Measurements from ENCODE around the gene MCRIP1.
"Not testable (repeated sequence)": the region's sequence is repeated elsewhere in the genome, so short reads cannot be mapped to it uniquely, and the experiment has no call there.

The MCRIP1 gene

DNA sequence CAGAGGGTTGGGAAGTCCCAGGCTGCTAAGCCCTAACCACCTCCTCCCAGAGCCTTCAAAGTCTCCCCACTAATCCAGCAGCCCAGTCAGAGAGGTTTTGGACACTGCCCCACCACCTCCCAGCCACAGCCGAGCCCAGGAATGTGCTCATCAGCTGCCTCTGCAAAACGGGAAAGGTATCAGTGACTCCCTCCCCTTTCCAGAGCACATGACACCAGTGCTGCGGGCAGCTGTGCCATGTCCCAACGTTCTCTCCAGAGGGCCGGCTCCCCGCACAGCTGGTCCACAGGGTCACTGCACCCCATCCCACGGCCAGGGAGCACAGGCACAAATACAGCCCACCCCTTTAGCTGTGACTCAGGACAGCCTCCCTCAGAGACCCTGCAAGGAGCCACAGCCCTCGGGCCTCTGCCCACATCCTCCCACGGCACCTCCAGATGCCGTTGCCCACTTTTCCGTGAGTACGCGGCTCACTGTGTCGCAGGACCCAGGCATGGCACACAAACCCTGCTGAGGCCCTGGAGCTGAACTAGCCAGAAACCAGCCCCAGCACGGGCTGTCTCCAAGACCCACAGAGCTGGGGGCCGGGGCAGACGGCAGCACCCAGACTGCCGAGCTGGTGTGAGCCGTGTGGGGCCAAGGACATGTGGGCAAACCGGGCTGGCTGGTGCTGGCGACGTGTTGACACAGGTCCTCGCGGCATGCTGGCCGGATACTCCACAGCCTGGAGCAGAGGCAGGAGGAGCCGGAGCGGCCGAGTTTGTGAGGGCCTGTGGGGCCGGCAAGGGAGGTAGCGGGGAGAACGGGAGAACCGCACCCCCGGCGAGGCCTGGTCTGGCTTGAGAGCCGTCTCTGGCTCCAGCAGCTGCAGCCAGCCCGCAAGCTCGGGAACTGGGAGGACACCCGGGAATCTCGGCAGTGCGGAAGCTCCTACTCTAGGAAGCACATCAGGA, 8.0 kb upstream of the MCRIP1 start:
- no peak for DNase-seq

DNA sequence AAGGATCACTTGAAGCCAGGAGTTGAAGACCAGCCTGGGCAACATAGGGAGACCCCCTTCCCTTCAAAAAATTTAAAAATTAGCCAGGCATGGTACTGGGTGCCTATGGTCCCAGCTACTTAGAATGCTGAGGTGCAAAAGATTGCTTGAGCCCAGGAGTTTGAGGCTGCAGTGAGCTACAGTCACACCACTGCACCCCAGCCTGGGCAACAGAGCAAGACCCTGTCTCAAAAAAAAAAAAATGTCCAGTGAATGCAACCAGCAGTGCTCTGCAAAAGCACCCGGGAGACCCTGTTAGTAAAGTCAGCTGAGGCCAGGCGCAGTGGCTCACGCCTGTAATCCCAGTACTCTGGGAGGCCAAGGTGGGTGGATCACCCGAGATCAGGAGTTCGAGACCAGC, 7.0 kb upstream of the MCRIP1 start:
- not testable (repeated sequence) for DNase-seq

DNA sequence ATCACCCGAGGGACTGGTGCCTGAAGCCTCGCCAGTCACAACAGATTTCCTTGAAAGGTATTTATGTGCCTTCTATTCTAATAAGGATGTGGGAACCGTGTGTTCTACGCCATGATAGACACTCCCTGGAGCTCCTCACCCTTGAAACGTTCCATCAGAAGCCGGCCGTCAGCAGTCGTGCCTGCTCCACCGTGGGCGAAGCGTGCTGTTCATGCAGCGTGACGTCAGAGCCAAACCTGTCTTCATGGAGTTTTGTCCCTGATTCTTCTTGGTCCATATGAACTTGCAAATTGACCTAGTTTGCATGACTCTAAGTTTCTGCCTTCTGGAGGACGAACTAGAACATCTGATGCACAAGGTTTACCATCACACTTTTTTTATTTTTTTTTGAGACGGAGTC, 6.2 kb upstream of the MCRIP1 start:
- DNase-seq, result no peak

DNA sequence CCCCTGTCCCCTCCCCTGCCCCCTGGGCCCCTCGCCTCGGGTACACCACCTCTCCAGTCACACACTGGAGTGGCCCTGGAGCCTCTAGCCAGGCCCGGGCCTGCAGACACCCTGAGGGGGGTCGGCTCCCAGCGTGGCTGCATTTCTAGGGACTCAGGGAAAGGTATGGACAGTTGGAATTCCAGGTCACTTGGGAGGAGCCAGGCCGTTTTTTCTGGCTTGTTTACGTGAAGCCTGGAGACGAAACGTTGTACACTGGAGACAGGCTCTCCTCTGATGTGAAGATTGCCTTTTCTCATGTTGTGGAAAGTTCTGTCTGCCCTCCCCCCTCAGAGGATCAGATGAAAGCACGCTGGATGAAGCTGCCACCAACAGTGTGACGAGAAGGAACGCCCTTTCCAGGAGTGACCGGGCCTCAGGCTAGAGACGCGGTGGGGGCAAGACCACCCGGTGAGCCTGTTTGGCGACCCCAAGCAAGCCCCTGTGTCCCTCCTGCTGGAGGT, 5.7 kb upstream of the MCRIP1 start:
- DNase-seq, result no peak

DNA sequence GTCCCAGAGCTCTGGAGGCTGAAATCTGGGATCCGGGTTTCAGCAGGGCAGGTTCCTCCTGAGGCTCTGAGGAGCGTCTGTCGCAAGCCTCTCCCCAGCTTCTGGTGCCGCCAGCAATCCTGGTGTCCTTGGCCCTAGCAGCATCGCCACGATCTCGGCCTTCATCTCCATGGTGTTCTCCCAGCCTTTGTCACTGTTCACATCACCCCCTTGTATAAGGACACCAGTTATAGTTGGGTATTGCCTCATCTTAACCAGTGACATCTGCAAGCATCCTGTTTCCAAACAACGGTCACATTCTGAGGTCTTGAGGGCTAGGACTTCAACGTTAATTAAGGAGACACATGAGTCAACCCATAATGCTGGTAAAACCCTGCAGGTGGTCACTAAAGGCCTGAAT, 4.5 kb upstream of the MCRIP1 start:
- no peak for DNase-seq

DNA sequence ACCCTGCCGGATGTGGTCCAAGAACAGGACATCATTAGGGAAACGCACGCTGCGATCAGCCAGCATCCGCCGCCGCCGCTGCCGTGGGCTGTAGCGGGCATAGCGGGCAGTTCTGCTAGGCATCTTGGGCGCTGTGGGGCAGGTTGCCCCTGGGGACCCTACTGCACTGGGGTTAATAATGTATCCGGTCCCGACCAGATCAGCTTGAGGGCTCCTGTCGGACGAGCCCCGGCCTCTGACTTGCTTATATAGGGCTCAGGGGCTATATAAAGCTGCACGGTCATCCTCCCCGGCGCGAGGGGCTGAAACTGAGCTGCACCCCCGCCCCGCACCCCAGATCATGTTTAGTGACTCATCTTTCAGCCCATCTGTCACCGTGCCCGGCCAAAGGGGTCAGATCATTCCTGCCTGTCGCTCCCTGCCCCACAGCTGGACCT, 1.8 kb upstream of the MCRIP1 start, which contains the start of gene PPP1R27:
PPP1R27 (minus strand) TSS at position 220 of the 437 bp plus-strand sequence; CDS start at position 123, 97 bp downstream.
- DNase-seq, result no peak

DNA sequence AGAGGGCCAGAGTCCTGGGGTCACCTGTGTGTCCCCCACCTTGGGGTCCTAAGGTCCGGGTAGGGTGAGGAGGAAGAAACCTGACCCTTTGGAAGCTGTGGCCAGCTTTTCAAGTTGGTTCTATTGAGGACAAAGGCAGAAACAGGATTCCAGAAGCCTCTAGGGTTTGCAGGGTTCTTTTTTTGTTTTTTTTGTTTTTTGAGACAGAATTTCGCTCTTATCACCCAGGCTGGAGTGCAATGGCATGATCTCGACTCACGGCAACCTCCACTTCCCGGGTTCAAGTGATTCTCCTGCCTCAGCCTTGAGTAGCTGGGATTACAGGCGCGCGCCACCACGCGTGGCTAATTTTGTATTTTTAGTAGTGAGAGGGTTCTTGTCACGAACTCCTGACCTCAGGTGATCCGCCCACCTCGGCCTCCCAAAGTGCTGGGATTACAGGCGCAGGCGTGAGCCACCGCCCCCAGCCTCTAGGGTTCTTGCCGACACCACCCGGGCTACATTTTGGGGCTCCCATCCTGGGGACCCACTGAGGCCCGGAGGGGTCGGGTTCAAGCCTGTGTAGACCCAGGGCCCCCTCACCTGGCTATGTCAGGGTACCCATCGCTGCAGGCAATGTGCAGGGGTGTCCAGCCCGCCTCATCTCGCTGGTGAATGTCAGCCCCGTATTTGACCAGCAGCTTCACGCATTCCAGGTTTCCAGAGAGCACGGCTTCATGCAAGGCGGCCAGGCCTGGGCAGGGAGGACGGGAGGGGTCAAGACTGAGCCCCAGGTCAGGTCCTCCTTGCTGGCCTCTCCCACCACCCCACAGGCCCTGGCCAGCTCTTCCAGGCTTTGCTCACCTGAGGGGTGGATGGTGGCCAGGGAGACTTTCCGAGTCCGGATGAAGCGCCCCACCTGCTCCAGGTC, 1.1 kb upstream of the MCRIP1 start:
- no peak for DNase-seq

DNA sequence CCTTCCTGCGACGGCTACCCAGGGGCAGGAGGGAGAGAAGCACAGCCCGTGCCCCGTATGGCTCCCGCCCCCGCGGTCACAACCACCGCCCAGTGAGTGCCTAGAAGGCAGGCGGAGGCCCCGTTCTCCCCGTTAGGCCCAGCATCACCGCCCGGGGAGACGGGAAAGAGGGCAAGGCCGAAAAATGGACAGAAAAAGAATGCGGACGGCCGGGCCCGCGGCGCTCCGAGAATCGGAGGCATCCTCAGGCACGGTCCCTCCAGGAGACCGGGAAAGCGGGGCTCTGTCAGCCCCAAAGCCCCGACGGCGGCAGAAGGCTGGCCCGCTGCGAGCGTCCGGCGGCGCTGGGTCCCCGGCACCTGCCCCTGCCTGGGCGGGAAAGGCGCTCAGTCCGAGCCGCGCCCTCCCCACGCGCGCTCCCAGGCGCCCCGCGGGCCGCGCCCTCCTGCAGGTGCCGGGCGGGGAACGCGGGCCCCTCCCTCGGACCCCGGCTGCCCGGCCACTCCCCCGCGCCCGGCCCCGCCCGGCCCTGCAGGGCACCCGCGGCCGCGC, 407 bp downstream of the MCRIP1 start:
- DNase-seq, result peak; percentile 29

DNA sequence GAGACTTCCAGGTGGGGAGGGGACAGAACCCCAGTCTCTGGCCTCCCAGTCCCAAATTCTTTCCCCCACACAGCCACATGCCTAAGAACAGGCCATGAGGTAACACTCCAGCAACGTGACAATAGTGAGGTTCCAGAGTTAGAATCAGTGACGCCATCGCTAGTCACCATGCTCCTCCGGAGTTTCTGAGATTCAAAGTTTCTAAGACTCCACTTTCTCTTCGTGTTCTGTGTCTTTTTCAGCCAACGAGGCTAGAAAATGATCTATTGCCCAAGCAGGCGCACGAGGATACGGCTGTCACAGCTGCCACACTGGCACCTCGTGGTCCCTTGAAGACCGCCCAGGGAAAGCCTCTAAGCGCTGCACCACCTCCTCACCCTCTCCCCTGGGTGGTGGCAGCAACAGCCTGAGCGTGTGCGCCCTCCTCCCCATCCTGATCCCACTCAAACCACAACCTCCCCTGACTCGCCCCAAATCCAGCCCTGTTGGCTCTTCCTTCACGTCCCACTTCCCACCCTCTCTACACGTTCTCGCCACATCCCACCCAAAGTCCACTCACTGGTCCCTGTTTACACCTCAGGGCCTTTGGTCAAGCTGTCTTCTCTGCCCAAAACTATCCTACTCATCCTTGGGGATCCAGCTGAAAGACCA, 1.0 kb downstream of the MCRIP1 start:
- peak; percentile 39 for DNase-seq

DNA sequence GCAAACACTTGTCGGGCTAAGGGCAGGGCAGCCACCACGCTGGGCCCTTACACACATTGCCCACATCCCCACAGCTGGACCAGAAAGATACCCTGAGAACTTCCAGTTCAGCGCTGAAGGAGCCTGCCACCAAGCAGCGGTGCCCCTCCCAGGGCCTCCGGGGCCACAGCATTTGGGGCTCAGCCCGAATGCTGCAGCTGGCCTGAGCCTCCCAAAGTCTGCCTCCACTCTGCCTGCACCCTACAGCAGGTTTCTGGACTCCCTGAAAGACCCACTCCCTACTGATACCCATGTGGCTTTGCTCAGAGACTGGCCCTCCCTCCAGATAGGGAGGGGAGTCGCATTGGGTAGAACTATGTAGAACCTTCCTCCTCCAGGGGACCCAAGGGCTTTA, 1.5 kb downstream of the MCRIP1 start:
- DNase-seq, result no peak

DNA sequence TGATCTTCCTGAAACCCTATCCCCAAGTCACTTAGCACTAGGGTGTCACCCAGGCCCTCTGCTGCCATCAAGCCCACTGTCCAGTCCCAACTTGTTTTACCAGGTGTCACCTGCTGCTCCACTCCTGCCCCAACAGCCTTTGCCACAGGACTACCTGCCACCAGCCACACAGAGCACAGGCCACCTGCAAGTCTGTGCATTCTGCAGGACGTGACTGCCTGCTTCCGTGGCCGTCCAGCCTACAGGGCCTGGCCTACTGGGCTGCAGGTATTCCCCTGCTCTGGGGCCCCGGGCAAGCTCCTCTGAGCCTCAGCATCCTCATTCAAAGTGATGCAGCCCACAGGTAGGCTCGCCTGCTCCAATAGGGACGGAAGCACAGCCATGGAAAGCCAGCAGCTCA, 3.2 kb downstream of the MCRIP1 start:
- DNase-seq, result no peak

DNA sequence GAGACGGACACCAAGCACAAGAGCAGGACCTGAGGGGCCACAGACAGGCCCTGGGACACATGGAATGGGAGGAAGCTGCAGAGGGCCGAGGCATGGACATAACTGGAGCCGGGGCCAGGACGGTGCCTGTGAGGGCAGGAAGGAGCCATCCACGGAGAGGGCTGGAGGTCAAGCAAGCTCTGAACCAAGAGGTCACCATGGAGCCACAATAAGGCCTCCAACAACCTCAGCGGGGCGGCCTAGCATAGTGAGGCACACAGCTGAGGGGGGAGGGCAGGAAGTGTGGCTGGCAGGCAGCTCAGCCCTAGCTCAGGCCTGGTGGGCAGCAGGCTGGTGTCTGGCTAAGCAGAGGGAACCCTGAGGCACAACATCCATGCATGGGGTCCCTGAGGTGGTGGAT, 4.4 kb downstream of the MCRIP1 start:
- DNase-seq, result no peak

DNA sequence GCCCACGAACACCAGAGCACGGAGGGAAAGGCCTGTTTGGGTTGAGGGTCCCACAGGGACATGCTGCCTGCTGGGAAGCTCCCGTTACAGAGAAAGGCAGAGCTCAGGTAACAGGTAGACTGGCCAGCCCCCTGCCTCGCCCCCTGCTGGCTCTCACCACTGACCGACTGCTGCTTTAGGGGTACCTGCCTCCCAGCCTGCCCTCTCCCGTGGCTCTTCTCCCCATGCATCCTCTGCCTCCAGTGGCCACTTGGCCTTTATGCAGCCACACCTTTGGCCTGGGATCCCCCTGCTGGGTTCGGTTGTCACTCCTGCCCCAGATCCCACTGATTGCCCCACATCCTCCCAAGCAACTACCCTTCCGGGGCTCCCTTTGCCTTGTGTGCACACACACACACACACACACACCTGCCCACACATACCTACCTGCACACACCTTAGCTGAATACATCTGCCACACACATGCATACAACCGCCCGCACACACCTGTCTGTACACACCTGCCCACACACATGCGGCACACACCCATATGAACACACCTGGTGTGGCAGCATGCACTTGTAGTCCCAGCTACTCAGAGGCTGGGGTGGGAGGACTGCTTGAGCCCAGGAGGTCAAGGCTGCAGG, 7.1 kb downstream of the MCRIP1 start:
- no peak for DNase-seq

DNA sequence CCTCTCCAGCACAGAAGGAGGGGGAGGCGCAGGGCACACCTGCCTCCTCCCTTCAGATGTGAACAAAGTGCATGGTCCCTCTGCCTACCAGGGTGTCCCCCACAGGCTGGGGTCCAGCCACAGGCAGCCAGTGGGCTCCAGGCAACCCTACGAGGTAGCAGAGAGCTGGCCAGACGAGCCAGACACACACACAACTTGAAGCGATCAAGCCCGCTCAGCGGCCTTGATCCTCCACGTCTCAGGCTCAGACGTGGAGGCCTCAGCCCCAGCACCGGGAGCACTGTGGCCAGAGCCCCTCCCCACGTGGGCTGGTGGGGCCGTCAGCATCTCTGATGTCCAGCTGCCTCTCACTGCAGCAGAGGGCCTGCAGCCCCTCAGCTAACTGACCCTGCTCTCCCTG, 8.5 kb downstream of the MCRIP1 start:
- no peak for DNase-seq

DNA sequence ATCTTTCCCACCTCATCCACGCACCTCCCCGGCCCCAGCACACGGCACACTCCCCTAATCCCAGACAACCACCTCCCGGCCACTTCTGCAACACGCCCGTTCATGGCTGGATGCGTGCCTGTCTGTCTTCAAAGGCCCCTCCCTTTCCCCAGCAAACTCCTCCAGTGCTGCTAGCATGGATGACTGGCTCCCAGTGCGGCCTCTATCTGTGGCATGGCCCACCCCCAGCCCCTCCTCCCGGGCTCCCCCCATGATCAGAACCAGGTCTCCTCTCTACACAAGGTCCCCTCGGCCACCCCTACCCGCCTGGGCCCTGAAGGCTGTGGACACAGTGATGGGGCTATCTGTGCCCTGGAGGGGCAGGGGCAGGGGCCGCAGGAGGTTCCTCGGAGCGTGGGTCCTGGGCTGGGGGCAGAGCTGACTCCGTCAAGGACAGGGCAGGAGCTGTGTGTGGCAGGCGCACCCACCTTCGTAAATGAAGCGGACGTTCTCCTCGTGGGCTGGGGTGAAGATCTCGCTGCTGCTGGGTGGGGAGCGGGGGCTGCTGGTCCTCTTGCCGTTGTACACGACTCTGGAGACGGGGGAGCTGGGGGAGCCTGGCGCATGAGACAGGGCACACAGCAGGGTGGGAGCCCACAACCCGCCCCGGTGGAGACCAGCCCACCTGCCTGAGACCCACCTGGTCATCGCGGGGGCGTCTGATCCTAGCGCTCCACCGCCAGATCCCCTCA, 9.1 kb downstream of the MCRIP1 start:
- no peak for DNase-seq

DNA sequence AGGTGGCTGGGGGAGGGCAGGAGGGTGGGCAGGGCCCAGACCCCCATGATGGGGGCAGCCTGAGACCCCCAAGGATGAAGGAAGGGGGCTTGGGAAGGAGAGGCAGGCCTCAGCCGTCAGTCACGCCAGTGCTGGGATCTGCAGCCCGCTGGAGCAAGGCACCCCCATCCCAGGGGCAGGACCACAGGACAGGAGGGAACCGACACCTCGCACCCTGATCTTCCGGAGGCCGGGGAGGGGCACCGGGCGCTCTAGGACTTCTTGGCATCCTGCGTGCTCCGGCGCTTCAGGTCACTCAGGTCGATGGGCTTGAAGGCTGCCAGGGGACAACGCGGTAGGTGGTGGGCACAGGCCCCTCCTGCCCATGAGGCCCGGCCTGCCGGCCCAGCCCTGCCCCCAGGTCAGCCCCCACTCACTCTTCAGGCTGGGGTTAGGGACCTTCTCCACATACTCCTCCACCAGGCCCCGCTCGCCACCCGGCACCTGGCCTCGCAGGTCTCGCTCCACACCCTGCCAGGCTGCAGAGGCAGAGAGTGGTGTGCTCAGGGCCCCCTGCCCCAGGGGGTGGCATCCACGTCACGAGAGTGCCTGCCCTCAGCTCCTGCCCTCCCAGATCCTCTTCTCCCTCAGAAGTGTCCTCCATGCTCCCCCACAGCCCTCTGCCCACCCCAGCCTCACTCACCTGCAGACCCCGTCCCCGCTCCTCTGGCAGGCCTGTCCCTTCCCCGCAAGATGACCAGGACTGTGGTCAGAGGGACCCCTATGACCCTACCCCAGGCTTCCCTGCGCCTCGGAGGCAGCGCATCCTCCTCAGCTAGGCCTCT, 9.9 kb downstream of the MCRIP1 start:
- no peak for DNase-seq

DNA sequence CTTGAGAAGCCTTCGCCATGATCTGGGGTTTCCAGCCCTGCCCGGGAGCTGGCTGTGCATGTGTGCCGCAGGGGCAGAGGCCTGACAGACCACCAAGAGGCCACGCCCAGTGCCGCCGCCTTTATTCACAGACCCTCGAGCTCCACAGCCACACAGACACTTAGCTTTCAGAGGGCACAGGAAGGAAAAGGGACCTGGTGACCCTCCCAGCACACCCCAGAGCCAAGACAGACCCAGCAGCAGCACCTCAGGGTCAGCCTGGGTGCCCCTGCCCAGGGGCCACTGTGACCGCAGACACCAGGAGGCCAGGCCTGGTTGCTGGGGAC, 10.8 kb downstream of the MCRIP1 start:
- no peak for DNase-seq

DNA sequence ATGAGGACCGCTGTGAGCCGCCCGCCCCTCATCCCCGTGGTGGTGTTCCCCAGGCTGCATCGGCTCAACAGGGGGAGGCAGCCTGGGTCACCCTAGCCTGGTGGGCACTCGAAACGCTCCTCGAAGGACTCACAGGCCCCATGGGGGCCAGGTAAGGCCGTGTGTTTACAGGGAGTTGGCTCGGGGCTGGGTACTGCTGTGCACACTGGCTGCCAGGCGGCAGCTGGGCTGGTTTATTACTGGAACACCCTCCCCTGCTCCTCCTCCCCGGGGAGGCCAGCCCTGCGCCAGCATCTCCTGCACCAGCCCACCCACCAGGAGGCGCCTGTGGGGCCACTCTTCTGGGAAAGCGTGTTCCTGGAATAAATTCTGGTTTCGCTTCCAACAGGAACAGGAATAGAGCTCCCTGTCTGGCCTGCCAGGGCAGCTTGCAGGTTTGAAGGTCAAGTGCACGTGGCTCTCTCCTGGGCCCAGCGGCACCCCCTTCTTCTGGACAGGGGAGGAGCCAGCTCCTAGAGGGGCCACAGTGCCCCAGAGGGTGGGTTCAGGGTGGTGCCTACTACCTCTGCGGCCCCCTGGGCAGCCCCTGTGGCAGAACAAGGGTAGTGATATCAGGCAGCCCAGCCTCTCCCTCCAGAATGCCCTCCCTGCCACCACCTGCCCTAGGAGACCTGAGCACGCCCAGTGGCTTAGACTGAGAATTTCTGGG, 11.3 kb downstream of the MCRIP1 start:
- peak; percentile 37 for DNase-seq

DNA sequence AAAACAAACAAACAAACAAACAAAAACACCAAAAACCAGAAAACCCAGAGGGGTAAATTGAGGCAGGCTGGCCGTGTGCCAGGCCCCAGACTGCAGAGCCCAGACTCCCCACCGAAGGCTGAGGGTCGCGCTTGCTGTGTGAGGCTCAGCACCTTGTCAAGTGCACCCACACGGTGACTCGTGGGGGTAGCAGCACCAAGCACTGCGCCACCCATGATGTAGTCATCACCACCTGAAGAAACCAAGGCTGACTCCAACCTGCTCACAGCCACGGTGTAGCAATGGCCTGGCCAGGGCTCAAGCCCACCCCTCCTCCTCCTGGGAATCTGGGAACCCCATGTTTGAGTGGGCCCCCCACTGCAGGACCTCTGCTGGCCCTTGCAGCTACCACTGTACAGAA, 11.9 kb downstream of the MCRIP1 start:
- DNase-seq, result no peak

DNA sequence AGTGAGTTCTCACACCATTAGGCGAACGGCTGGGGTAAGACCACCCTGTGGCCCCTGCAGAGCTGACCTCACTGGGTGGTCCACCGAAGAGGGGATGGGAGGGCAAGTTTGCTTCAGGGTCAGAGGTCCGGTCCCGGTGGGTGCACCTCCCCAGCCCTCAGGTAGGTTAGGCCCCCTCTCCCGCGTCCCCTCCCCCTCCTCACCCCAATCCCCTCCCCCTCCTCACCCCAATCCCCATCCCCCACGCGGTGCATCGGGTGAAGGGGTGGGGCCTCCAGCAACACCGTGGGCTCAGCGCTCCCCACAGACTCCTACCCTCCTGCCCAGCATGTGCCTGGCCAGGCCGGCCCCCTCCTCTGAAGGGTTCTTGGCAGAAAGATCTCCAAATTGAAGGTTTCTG, 13.4 kb downstream of the MCRIP1 start:
- DNase-seq, result no peak

Data from fibroblast of skin of back (primary cell).